Naive thymus-derived CD8-positive, alpha-beta T cell (primary cell): ENCODE measurements around the gene TENT4A. TPM values are rescaled to one million over a fixed set of nuclear protein-coding genes. Genes with fewer than 3 reads are reported as not detected.

ENCODE experiments used
- ATAC-seq, 2 donors: fragments of 150-1000 bp; cut with Tn5 transposase in 1 of 2; sonication (Bioruptor Pico), chemical (Tn5 transposase) in 1 of 2; 1 replicate in 1 of 2; 2 replicates in 1 of 2; pipeline ENCODE4 v1.10.0; 2021; ENCODE audit warnings: mild to moderate bottlenecking in 2 of 2, moderate library complexity in 2 of 2
- POLR2A ChIA-PET: fragments of 350-600 bp; sonication (Branson Sonifier 250); formaldehyde crosslinking; loops from one replicate; lab custom pipeline; 2021; ENCODE audit warnings: antibody characterized with exemption; lab: Charles Lee
- DNase-seq, 10 donors: peaks; one replicate each; pipeline versions ENCODE4 v3.0.0 to v3.0.0-alpha.2; 2020 to 2022
- H3K27ac Mint-ChIP-seq, 10 donors: one replicate each; pipeline ENCODE4 v1.8.0; 2020 to 2022; ENCODE audit warnings: mild to moderate bottlenecking in 10 of 10, mixed read lengths in 10 of 10, moderate library complexity in 4 of 10, inconsistent platforms in 1 of 10
- H3K27me3 Mint-ChIP-seq, 5 donors: one replicate each; pipeline ENCODE4 v1.8.0; 2021 to 2022; ENCODE audit warnings: mixed read lengths in 5 of 5
- H3K36me3 Mint-ChIP-seq, 3 donors: one replicate each; pipeline ENCODE4 v1.8.0; 2020 to 2022; ENCODE audit warnings: mixed read lengths in 3 of 3, mild to moderate bottlenecking in 2 of 3, inconsistent platforms in 1 of 3
- H3K4me1 Mint-ChIP-seq, 4 donors: one replicate each; pipeline ENCODE4 v1.8.0; 2021 to 2022; ENCODE audit warnings: mixed read lengths in 4 of 4
- H3K4me3 Mint-ChIP-seq, 10 donors: one replicate each; pipeline ENCODE4 v1.8.0; 2020 to 2022; ENCODE audit warnings: mild to moderate bottlenecking in 10 of 10, mixed read lengths in 10 of 10, moderate library complexity in 6 of 10, inconsistent platforms in 1 of 10
- H3K9me3 Mint-ChIP-seq, 9 donors: one replicate each; pipeline ENCODE4 v1.8.0; 2020 to 2022; ENCODE audit warnings: mixed read lengths in 9 of 9, mild to moderate bottlenecking in 3 of 9, inconsistent platforms in 1 of 9, moderate library complexity in 1 of 9
- polyA plus RNA-seq, 3 donors: library from polyadenylated mRNA; unstranded; fragments of 300-500 nt; fragmentation: Illumina TruSeq; gene quantifications; one replicate each; pipeline ENCODE4 v1.2.3, GENCODE V29; 2021
- total RNA-seq, 8 experiments: library from RNA in 2 of 8; stranded (reverse) in 2 of 8; gene quantifications; one replicate each; pipeline ENCODE4 v1.2.3 and lab custom pipeline; 2021 to 2026

Gene TENT4A
- total and polyA plus RNA-seq, 5 experiments from 2014 or later: 0.72 to 53.7 (median 1.2) TPM

DNA sequence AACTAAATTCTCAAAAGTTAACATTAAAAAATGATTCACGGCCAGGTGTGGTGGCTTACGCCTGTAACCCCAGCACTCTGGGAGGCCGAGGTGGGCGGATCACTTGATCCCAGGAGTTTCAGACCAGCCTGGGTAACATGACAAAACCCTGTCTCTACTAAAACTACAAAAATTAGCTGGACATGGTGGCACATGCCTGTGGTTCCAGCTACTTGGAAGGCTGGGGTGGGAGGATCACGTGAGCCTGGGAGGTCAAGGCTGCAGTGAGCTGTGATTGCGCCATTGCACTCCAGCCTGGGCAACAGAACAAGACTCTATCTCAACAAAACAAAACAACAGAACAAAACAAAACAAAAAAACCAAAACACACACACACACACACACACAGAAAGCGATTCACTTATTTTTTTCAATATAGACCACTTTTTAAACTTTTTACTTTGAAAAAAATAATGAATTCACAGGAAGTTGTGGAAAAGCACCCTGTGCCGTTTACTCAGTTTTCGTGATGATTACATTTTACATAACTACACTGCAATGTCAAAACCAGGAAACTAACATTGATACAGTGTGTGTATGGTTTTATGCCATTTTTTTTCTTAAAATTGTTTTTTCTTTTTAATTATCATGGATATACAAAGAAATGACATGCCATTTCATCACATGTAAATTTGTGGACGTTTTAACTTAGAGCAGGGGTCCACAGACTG, 73.7 kb downstream of the TENT4A start:
- DNase-seq (no peak), ATAC-seq (no peak)
- Mint-ChIP-seq H3K4me3 (no peak overlapping the region), H3K27me3 (peaks cover 3 to 13% (median 8%) of the 10 kb centered on the region in 5 donors), H3K4me1 (peaks cover 4 to 15% (median 6%) of the 10 kb centered on the region in 4 donors), H3K36me3 (no peaks in the 10 kb centered on the region), H3K27ac (no peak overlapping the region), H3K9me3 (no peaks in the 10 kb centered on the region)
- POLR2A ChIA-PET: no interaction called here

GRCh38 chr5:6787941-6788340, 74.7 kb downstream of the TENT4A start:
- POLR2A ChIA-PET: no interaction called here
- H3K36me3 Mint-ChIP-seq: no peaks in the 10 kb centered on the region
- H3K9me3 Mint-ChIP-seq: no peaks in the 10 kb centered on the region
- H3K27me3 Mint-ChIP-seq: peaks cover 3 to 13% (median 8%) of the 10 kb centered on the region in 5 donors
- ATAC-seq (no peak), DNase-seq (no peak)
- H3K4me1 Mint-ChIP-seq: peaks cover 5 to 15% (median 6%) of the 10 kb centered on the region in 4 donors
- H3K27ac Mint-ChIP-seq: no peak overlapping the region
- H3K4me3 Mint-ChIP-seq: no peak overlapping the region

DNA sequence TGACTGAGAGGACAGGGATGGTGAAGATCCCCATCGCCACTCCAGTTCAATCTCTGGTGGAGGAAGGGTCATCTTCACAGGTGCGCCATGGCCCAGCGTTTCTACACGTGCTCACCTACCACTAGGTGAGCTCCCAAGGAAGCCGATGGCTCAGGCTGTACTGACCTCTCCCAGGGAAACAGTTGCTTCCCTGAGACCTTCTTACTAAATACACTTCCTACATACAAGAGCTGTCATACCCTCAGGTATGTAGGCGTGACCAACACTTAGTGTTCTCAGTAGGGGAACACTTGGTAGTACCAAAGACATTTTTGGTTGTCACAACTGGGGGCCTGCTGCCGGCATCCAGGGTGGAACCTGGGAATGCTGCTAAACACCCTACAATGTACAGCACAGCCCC, 75.2 kb downstream of the TENT4A start:
- ATAC-seq: no peak
- Mint-ChIP-seq H3K4me3 (no peak overlapping the region), H3K27me3 (peaks cover 5 to 13% (median 8%) of the 10 kb centered on the region in 5 donors), H3K9me3 (no peaks in the 10 kb centered on the region), H3K27ac (no peak overlapping the region), H3K4me1 (peaks cover 8 to 20% (median 11%) of the 10 kb centered on the region in 4 donors), H3K36me3 (no peaks in the 10 kb centered on the region)
- POLR2A ChIA-PET: no interaction called here
- DNase-seq: no peak

DNA sequence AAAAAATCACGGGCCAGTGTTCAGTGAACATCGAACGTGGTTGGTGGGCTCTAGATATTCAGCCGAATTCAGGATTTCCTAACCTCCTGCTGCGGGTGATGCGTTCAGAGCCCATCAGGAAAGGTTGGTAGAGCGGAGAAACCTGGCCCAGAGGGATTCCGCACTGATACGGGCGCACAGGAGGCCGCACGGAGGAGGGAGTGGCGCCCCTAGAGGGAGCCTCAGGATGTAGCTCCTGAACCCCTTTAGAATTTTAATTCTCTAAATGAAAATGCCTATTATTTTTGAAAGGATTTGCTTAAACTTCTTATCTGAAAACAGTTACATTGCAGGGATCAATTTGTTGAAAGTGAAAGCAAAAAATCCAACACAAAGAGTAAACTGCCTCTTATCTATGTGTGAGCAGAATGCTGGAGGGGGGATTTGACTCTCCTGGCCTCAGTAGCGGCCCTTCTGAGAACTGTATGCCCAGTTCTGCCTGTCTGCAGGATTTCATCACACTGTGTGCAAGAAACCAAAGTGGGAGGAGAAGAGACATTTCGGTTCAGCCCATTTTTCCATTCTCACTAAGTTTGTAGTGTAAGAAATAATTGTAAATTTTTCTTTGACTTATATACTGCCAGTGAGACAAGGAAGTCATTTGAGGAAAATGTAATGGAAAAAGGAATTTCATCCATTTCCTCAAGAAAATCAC, 75.9 kb downstream of the TENT4A start:
- Mint-ChIP-seq H3K27ac (no peak overlapping the region), H3K9me3 (no peaks in the 10 kb centered on the region), H3K36me3 (no peaks in the 10 kb centered on the region), H3K4me1 (peaks cover 8 to 21% (median 16%) of the 10 kb centered on the region in 4 donors), H3K27me3 (peaks cover 4 to 10% (median 6%) of the 10 kb centered on the region in 5 donors), H3K4me3 (no peak overlapping the region)
- DNase-seq (no peak), ATAC-seq (no peak)
- POLR2A ChIA-PET: no interaction called here

DNA sequence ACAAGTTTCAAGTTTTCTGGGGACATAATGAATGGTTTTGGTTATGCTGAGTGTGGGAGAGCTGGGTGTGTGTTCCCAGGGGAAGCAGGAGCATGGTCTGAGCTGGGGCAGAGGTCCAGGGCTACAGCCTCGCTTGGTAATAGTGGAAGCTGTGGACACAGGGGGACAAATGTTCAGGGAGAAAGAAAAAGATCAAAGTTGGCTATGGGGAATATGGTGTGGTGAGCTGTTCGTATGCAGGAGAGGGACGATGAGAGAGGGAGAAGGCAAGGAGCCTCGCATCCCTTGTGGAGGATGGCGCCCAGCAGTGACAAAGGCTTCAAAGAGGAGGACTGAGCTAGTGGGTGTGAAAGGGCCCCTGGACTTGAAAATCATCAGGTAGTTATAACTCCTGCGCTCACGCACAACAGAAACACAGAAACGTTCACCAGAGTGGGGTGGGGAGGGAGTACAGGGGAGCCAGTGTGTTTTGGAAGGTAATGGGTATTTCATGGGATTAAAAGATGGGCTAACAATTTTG, 77.2 kb downstream of the TENT4A start:
- H3K9me3 Mint-ChIP-seq: no peaks in the 10 kb centered on the region
- H3K27ac Mint-ChIP-seq: no peak overlapping the region
- H3K4me1 Mint-ChIP-seq: peaks cover 7 to 20% (median 16%) of the 10 kb centered on the region in 4 donors
- no peak for ATAC-seq
- no peak for DNase-seq
- H3K27me3 Mint-ChIP-seq: peaks cover 0 to 6% (median 3%) of the 10 kb centered on the region in 5 donors
- H3K36me3 Mint-ChIP-seq: no peaks in the 10 kb centered on the region
- POLR2A ChIA-PET: interaction anchor here (0.5 kb wide), 1 partner anchor 25 kb away, joined by 6 read pairs; no protein-coding TSS in a partner anchor
- no peak overlapping the region for H3K4me3 Mint-ChIP-seq

DNA sequence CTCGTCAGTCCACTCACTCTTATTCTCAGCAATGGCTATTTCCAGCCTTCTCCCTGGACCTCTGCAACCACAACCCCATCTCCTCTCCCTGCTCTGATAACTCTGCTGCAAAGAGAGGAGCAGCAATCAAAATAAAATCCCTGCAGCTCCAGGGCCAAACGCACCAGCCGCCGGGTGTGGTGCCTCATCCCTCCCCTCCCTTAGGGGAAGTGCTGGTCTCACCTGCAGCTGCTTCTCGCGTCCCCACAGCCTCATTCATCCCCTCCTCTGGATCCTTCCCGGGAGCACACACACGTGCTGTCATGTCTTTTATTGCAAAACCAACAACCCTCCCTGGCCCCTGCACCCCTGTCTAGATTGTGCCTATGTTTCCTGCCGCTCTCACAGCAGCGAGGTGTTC, 77.8 kb downstream of the TENT4A start:
- ATAC-seq: no peak

GRCh38 chr5:6792376-6792775, 79.1 kb downstream of the TENT4A start:
- Mint-ChIP-seq H3K27ac (no peak overlapping the region), H3K9me3 (no peaks in the 10 kb centered on the region), H3K4me3 (no peak overlapping the region), H3K4me1 (peaks cover 4 to 15% (median 7%) of the 10 kb centered on the region in 4 donors), H3K36me3 (no peaks in the 10 kb centered on the region), H3K27me3 (peaks cover 0 to 9% (median 5%) of the 10 kb centered on the region in 5 donors)
- POLR2A ChIA-PET: no interaction called here
- ATAC-seq (no peak), DNase-seq (no peak)

More for the DNA sequence above, 77.8 kb downstream of the TENT4A start:
- POLR2A ChIA-PET: interaction anchor here (0.5 kb wide), 1 partner anchor 26 kb away, joined by 6 read pairs; no protein-coding TSS in a partner anchor
- Mint-ChIP-seq H3K9me3 (no peaks in the 10 kb centered on the region), H3K4me1 (peaks cover 4 to 16% (median 11%) of the 10 kb centered on the region in 4 donors), H3K36me3 (no peaks in the 10 kb centered on the region), H3K27me3 (peaks cover 0 to 5% (median 2%) of the 10 kb centered on the region in 5 donors), H3K4me3 (no peak overlapping the region), H3K27ac (no peak overlapping the region)
- DNase-seq: no peak

DNA sequence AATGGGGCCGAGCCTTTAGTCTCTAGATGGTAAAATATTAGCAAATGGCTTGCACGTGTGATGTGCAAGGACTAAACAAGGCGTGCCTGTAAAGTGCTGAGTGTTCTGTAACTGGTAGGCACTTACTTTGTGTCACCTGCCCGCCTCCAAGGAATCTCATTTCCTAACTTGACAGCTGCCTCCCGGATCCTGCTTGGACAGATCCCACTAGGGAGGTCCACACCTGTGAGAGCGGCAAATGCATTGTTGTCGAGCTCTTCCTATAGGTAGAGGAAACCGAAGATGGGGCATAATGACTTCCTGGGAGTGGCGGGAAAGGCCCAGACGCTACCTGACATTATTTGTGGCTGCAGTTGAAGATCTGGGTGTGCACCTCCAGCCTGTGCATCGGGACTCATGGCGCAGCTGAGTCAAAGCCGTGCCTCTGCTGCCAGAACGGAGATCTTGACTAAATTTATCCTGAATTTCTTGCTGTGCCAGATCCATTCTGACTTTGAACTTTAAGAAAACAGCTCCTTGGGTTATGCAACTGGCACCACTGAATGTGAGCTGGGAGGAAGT, 79.8 kb downstream of the TENT4A start:
- Mint-ChIP-seq H3K4me3 (peak overlapping the region; percentile 32 to 72 (median 65)), H3K9me3 (no peaks in the 10 kb centered on the region), H3K27ac (peak overlapping the region in 8 of 10 donors; percentile 16 to 89 (median 81)), H3K27me3 (peaks cover 0 to 11% (median 7%) of the 10 kb centered on the region in 5 donors), H3K36me3 (no peaks in the 10 kb centered on the region), H3K4me1 (peaks cover 4 to 15% (median 7%) of the 10 kb centered on the region in 4 donors)
- POLR2A ChIA-PET: no interaction called here
- DNase-seq (no peak), ATAC-seq (peak in 1 of 2 donors; percentile 16)

DNA sequence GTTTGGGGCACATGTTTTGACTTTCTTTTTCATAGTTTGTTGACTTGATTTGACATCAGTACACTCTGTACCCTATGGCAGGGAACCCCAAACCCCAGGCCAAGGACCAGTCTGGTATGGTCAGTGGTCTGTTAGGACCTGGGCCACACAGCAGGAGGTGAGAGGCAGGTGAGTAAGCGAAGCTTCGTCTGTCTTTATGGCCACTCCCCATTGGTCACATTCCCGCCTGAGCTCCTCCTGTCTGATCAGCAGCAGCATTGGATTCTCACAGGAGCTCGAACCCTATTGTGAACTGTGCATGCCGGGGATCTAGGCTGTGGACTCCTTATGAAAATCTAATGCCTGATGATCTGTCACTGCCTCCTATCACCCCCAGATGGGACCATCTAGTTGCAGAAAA, 88.0 kb downstream of the TENT4A start:
- Mint-ChIP-seq H3K4me3 (no peak overlapping the region), H3K36me3 (peaks cover 0 to 2% (median 0%) of the 10 kb centered on the region in 3 donors), H3K9me3 (peaks cover 0 to 4% (median 0%) of the 10 kb centered on the region in 9 donors), H3K27ac (no peak overlapping the region), H3K27me3 (peaks cover 0 to 22% (median 11%) of the 10 kb centered on the region in 5 donors), H3K4me1 (no peaks in the 10 kb centered on the region)
- ATAC-seq (no peak), DNase-seq (no peak)
- POLR2A ChIA-PET: no interaction called here

- DNase-seq (no peak), ATAC-seq (no peak)
- peaks cover 0 to 21% (median 5%) of the 10 kb centered on the region in 9 donors for H3K9me3 Mint-ChIP-seq
- no peak overlapping the region for H3K4me3 Mint-ChIP-seq
- POLR2A ChIA-PET: no interaction called here
- no peak overlapping the region for H3K27ac Mint-ChIP-seq
- no peaks in the 10 kb centered on the region for H3K4me1 Mint-ChIP-seq
- peaks cover 0 to 15% (median 2%) of the 10 kb centered on the region in 3 donors for H3K36me3 Mint-ChIP-seq
- peaks cover 5 to 18% (median 8%) of the 10 kb centered on the region in 5 donors for H3K27me3 Mint-ChIP-seq
These were observed 90.8 kb downstream of the TENT4A start for GRCh38 chr5:6803981-6804550.

- H3K36me3 Mint-ChIP-seq: peaks cover 0 to 15% (median 2%) of the 10 kb centered on the region in 3 donors
- ATAC-seq (no peak), DNase-seq (no peak)
- H3K9me3 Mint-ChIP-seq: peaks cover 0 to 21% (median 5%) of the 10 kb centered on the region in 9 donors
- no peak overlapping the region for H3K27ac Mint-ChIP-seq
- no peak overlapping the region for H3K4me3 Mint-ChIP-seq
- POLR2A ChIA-PET: no interaction called here
- H3K27me3 Mint-ChIP-seq: peaks cover 4 to 18% (median 8%) of the 10 kb centered on the region in 5 donors
- H3K4me1 Mint-ChIP-seq: no peaks in the 10 kb centered on the region
These were observed 91.7 kb downstream of the TENT4A start for GRCh38 chr5:6804766-6805501.

DNA sequence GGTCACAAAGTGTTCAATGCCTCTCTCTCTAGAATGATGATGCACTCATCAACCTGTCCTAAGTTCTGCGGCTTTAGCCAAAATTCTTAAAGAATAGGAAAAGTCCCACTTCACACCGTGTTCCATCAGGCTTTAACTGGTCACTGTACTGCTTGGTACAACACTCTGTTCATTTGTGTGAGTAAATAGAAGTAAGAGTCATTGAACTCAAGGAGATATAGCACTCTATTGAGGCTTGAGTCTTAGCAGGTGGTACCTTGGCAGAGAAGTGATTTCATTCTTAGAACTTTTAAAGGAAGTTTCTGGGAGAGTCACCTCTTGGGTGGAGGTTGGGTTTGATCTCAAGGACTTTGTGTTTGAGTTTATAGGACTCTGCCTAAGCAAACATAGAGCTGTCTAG, 92.6 kb downstream of the TENT4A start:
- Mint-ChIP-seq H3K4me3 (no peak overlapping the region), H3K9me3 (peaks cover 0 to 21% (median 5%) of the 10 kb centered on the region in 9 donors), H3K27me3 (peaks cover 4 to 18% (median 8%) of the 10 kb centered on the region in 5 donors), H3K36me3 (peaks cover 0 to 15% (median 2%) of the 10 kb centered on the region in 3 donors), H3K4me1 (no peaks in the 10 kb centered on the region), H3K27ac (no peak overlapping the region)
- POLR2A ChIA-PET: no interaction called here
- DNase-seq (no peak), ATAC-seq (no peak)
